Endothelial cell of umbilical vein (primary cell): ENCODE measurements around the gene CSHL1. TPM values are rescaled to one million over a fixed set of nuclear protein-coding genes. Genes with fewer than 3 reads are reported as not detected.

Source experiments
- BruUV-seq: library from RNA; stranded (reverse); fragments of 400-500 nt; replicated peaks from 2 replicates; lab custom pipeline; 2021; lab: Mats Ljungman, UMichigan
- CTCF ChIA-PET: fragments of 300-600, 350-600 bp; sonication (Branson Sonifier 250); formaldehyde crosslinking; loops from one replicate; lab custom pipeline; 2021; ENCODE audit warnings: antibody characterized with exemption, inconsistent platforms; lab: Charles Lee
- POLR2A ChIA-PET: fragments of 300-600, 350-600 bp; sonication (Branson Sonifier 250); formaldehyde crosslinking; loops from one replicate; lab custom pipeline; 2021; ENCODE audit warnings: antibody characterized with exemption, inconsistent platforms; lab: Charles Lee
- DNase-seq: peaks from one replicate; pipeline ENCODE4 v3.0.0-alpha.2; 2011; ENCODE audit warnings: low read depth, low spot score
- FAIRE-seq: peaks from 2 replicates; lab custom pipeline; 2011; peaks lifted over from hg19 to GRCh38; lab: Jason Lieb, UNC
- H2AFZ ChIP-seq: 2 replicates; pipeline ENCODE4 v1.6.0; 2012; ENCODE audit warnings: low read depth, low read length, control low read depth, inconsistent platforms
- H3K27ac ChIP-seq: 2 replicates; pipeline ENCODE4 v1.5.1; 2011; ENCODE audit warnings: low read depth, mild to moderate bottlenecking, control low read depth, low read length, moderate library complexity; ENCODE audit not compliant: insufficient read depth
- H3K27me3 ChIP-seq, 2 experiments: 2 replicates each; pipeline versions ENCODE4 v1.6.0 to v1.6.1; 2011; ENCODE audit warnings: low read length in 2 of 2, mixed read lengths in 1 of 2; ENCODE audit not compliant: control insufficient read depth in 2 of 2, insufficient read depth in 2 of 2
- H3K36me3 ChIP-seq, 2 experiments: 2 replicates in 1 of 2; 3 replicates in 1 of 2; pipeline ENCODE4 v1.5.1; 2011; ENCODE audit warnings: low read length in 2 of 2, mild to moderate bottlenecking in 1 of 2, moderate library complexity in 1 of 2; ENCODE audit not compliant: control insufficient read depth in 2 of 2, insufficient read depth in 2 of 2; ENCODE audit errors: extremely low read depth in 1 of 2
- H3K4me1 ChIP-seq: 3 replicates; pipeline ENCODE4 v1.5.1; 2011; ENCODE audit warnings: mild to moderate bottlenecking, low read length; ENCODE audit not compliant: control insufficient read depth, insufficient read depth; ENCODE audit errors: extremely low read depth
- H3K4me2 ChIP-seq: 2 replicates; pipeline ENCODE4 v1.6.1; 2011; ENCODE audit warnings: low read length, control low read depth, mixed read lengths; ENCODE audit not compliant: insufficient read depth
- H3K4me3 ChIP-seq, 3 experiments: fragments of 200-600 bp in 1 of 3; sonication (generic), shearing (Covaris generic) in 1 of 3; replicated peaks in 1 of 3; 2 replicates each; pipeline ENCODE4 v1.5.1; 2011 to 2016; ENCODE audit warnings: control low read depth in 3 of 3, low read length in 3 of 3, mild to moderate bottlenecking in 2 of 3, inconsistent platforms in 1 of 3, low read depth in 1 of 3, moderate library complexity in 1 of 3; ENCODE audit not compliant: insufficient read depth in 1 of 3
- H3K79me2 ChIP-seq: 2 replicates; pipeline ENCODE4 v1.6.0; 2012; ENCODE audit warnings: low read length, inconsistent platforms; ENCODE audit not compliant: control insufficient read depth, insufficient read depth
- H3K9ac ChIP-seq: replicated peaks from 2 replicates; pipeline ENCODE3; 2011; ENCODE audit warnings: low read length, control low read depth; ENCODE audit not compliant: insufficient read depth; ENCODE audit errors: extremely low read depth
- H3K9me1 ChIP-seq: replicated peaks from 3 replicates; pipeline ENCODE4 v1.6.0; 2011; ENCODE audit warnings: mild to moderate bottlenecking, low read length; ENCODE audit not compliant: control insufficient read depth, insufficient read depth; ENCODE audit errors: extremely low read depth
- H3K9me3 ChIP-seq: replicated peaks from 2 replicates; pipeline ENCODE4 v1.5.1; 2012; ENCODE audit warnings: low read length, inconsistent platforms; ENCODE audit not compliant: control insufficient read depth, insufficient read depth
- H4K20me1 ChIP-seq: replicated peaks from 2 replicates; pipeline ENCODE3; 2011; ENCODE audit warnings: mild to moderate bottlenecking, low read length; ENCODE audit not compliant: control insufficient read depth, insufficient read depth; ENCODE audit errors: extremely low read depth
- CTCF ChIP-seq, 2 donors: IDR thresholded peaks; 1 replicate in 1 of 2; 2 replicates in 1 of 2; pipeline ENCODE4 v1.5.1; 2011; ENCODE audit warnings: low read length in 2 of 2, mild to moderate bottlenecking in 2 of 2, moderate library complexity in 2 of 2, control low read depth in 1 of 2, inconsistent platforms in 1 of 2, low read depth in 1 of 2; ENCODE audit not compliant: insufficient read depth in 1 of 2; ENCODE audit errors: extremely low read depth in 1 of 2
- EZH2 ChIP-seq: IDR thresholded peaks from 2 replicates; pipeline ENCODE4 v1.6.1; 2012; ENCODE audit warnings: borderline replicate concordance, low read depth, mild to moderate bottlenecking, moderate library complexity, low read length, inconsistent platforms; ENCODE audit not compliant: severe bottlenecking
- FOS ChIP-seq: IDR thresholded peaks from 2 replicates; pipeline ENCODE4 v1.6.1; 2011; ENCODE audit warnings: mild to moderate bottlenecking, low read length, moderate library complexity, borderline replicate concordance; ENCODE audit not compliant: insufficient read depth
- GATA2 ChIP-seq: IDR thresholded peaks from 2 replicates; pipeline ENCODE4 v1.7.0; 2011; ENCODE audit warnings: low read depth, mild to moderate bottlenecking, moderate library complexity, mixed read lengths, low read length; ENCODE audit not compliant: insufficient read length, insufficient read depth
- JUN ChIP-seq: IDR thresholded peaks from 2 replicates; pipeline ENCODE4 v1.6.1; 2011; ENCODE audit warnings: borderline replicate concordance, low read depth; ENCODE audit not compliant: insufficient read length, insufficient read depth
- MAX ChIP-seq: IDR thresholded peaks from 2 replicates; pipeline ENCODE4 v1.6.1; 2011; ENCODE audit not compliant: insufficient read depth, insufficient read length
- MYC ChIP-seq: IDR thresholded peaks from one replicate; pipeline ENCODE4 v1.6.1; 2011; ENCODE audit warnings: mild to moderate bottlenecking, low read depth, low read length
- POLR2A ChIP-seq: IDR thresholded peaks from 2 replicates; pipeline ENCODE4 v1.6.1; 2012; ENCODE audit warnings: low read depth, mild to moderate bottlenecking, control low read depth, low read length
- POLR2AphosphoS5 ChIP-seq: IDR thresholded peaks from 2 replicates; pipeline ENCODE4 v1.6.1; 2012; ENCODE audit warnings: low read depth, mild to moderate bottlenecking, control low read depth, low read length, moderate library complexity; ENCODE audit not compliant: insufficient read depth
- dilution Hi-C: fragments of 300-500 bp; cut with MboI; formaldehyde crosslinking; loops from one replicate; pipeline ENCODE4 v1.15.0; 2019; ENCODE audit warnings: low sequenced_read_pairs; ENCODE audit not compliant: extremely low pct_ligation_motif_present
- intact Hi-C: fragments of 100-400 bp; cut with micrococcal nuclease; formaldehyde crosslinking; loops from one replicate; pipeline ENCODE4 v1.10.0; 2022
- polyA plus RNA-seq, 4 experiments: library from polyadenylated mRNA; depleted of rRNA in 3 of 4; stranded (reverse) in 3 of 4; unstranded in 1 of 4; fragments of >200 nt; gene quantifications; 2 replicates each; pipeline versions ENCODE4 v1.2.1 to v1.2.3, GENCODE V29; 2011 to 2012; ENCODE audit warnings: missing spikeins in 1 of 4
- total RNA-seq: library from RNA; stranded (reverse); gene quantifications from 2 replicates; pipeline ENCODE4 v1.2.3, GENCODE V29; 2021

CSHL1 gene
- total and polyA plus RNA-seq, 2 donors (not counting 3 experiments of a cell fraction or from before 2014, with no cell fraction given): not detected

GRCh38 chr17:63955791-63956190 lies 44.7 kb upstream of the CSHL1 start:
- Histone ChIP-seq H3K9me3 (no peaks in the 10 kb centered on the region), H4K20me1 (no peaks in the 10 kb centered on the region), H3K4me2 (no peak overlapping the region), H2AFZ (no peak overlapping the region), H3K9me1 (no peaks in the 10 kb centered on the region), H3K4me3 (no peak overlapping the region), H3K4me1 (no peaks in the 10 kb centered on the region), H3K9ac (no peak overlapping the region), H3K27ac (no peak overlapping the region), H3K27me3 (no peaks in the 10 kb centered on the region), H3K79me2 (no peaks in the 10 kb centered on the region), H3K36me3 (no peaks in the 10 kb centered on the region)
- intact Hi-C loops: no loop called here
- CTCF ChIA-PET: interaction anchor here (1.3 to 7.0 kb wide), 6 partner anchors 10 to 178 kb away, joined by 3 to 50 read pairs (median 6); partner anchors contain the start of gene GH1
- POLR2A ChIA-PET: no interaction called here
- BruUV-seq: no TSS peak
- TF ChIP-seq POLR2A (no peak), CTCF (IDR thresholded peaks at IDR 0.05; ENCODE audit: extremely low read depth in 1 of 2, insufficient read depth in 1 of 2, low read depth in 1 of 2, low read length in 2 of 2) (no peak), GATA2 (no peak), EZH2 (no peak), JUN (no peak), POLR2AphosphoS5 (no peak), MAX (no peak), FOS (no peak), MYC (no peak)
- DNase-seq (no peak), FAIRE-seq (no peak)
- dilution Hi-C loops: no loop called here
